ENCODE data around the gene NTN1.

GRCh38 chr17:9209347-9209746, 188.0 kb downstream of the NTN1 start:
- no peak for TF ChIP-seq CTCF (IDR thresholded peaks at IDR 0.05)
- no peak for TF ChIP-seq POLR2A (IDR thresholded peaks at IDR 0.05)

All from heart left ventricle (tissue), 13 donors.